HG02852 (cell line): Measurements from ENCODE around the gene ZRANB1.

ENCODE experiments used
- ATAC-seq: cut with Tn5 transposase; IDR thresholded peaks from one replicate; pipeline ENCODE4 v1.9.1; 2021; ENCODE audit warnings: mild to moderate bottlenecking, moderate library complexity; ENCODE audit not compliant: unreplicated experiment

ZRANB1 gene

DNA sequence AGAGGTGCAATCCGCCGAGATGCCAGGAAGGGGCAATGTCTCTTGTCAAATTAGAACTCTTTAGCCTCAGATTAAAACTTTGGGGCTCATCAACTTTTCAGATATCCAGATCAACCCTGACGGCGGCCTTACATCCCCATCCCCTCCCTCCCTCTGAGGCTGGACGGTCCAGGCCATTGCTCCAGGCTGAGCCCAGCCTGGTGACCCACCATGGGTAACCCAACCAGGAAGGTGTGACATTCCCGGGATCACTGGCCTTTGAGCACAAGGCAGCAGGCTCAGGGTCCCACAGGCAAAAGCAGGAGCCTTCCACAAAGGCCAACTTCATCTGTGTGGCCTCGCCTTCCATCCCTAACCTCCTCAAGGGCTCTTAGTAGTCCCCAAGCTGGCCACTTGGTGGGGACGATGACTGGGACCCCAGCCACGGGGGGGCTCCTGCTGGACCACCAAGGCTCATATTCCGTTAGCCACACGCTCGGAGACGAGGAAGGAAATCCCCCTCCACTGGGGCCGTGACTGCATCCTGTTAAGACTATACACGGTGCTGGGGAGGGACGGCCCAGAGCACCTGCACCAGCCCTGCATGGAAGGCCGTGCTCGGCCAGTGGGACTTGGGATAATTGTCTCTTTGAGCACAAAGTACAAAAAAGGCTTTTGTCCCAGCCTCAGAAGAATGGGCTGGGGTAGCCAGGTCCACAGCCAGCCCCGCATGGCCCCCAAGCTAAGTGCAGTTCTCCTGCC is 62.8 kb downstream of the ZRANB1 start:
- no peak for ATAC-seq

DNA sequence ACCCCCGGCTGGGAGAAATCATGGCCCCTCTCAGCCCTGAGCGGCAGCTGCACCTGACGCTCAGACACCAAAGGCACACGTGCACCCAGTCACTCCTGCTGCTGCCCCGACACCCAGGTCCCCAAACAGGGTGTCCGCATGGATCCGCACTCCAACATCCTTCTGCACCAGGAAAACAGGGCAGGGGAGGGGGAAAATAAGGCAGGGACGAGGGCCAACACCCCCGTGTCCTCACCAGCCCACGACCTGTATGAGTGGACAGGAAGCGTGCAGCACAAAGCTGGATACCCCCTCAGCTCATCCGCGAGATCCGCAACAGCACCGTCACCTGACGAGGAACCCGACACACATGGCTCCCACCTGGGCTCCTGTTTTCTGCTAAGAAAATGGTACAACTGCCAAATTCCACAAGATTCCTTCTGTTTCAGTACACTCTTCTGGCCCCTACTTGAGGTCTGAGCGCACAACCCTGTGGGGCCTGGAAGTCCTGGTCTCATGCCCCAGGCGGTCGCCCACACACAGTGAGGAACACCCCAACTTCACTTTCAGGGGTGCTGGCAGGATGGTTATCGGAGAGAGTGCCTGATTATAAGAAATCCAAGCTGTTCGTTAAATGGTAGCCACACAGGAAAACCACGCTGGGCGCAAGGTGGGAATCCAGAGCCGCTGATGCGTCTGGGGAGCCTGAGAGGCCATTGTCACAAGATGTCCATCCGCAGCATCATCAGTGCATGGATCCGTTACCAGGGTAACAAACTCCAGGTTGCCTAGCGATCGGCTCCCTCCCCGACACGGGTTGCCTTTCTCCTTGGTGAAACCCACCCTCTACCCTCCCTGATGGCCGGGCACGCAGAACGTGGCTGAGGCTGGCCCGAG is 63.6 kb downstream of the ZRANB1 start:
- ATAC-seq = no peak

DNA sequence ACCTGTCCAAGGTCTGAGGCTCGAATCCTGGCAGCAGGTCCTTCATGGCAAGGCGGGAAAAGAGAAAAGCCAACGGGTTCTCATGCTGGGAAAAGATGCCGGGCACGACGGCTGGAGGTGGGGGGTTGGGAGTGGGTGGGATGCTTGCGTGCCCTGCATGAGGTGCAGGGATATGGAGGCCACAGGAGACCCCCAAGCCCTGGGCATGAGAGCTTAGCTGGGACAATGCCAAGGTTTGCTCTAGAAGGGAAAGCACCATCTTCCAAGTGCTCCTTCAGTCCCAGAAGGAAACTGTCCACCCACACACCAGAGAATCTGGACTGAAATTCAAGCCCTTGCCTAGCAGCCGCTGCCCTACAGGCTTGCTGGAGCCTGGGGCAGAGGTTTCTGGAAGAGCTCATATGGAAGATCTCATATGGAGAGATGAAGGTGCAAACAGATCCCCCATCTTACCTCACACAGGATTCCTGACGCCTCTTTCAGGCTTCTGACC is 64.3 kb downstream of the ZRANB1 start:
- no peak for ATAC-seq

DNA sequence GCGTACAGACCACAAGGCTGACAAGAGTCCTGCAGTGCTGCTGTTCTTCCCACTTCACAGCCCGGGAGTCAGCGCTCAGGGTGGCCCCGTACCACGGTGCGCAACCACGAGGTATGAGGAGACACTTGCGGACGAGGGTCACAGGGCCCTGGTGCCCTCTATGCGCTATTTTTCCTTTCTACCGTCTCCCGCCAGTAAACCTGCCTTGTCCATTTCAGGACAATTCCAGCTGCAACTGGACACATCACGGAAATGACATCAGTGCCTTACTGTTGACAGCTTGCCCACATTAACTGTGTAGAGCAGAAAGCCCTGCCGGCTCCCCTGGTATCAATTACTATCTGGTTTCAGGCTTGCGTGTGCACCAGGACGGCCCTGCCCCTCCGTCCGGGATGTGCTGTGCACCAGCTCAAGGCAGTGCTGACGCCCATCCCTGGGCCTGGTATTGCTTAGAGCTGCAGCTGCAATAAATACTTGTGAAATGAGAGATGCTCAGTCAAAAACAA is 65.1 kb downstream of the ZRANB1 start:
- ATAC-seq = no peak

DNA sequence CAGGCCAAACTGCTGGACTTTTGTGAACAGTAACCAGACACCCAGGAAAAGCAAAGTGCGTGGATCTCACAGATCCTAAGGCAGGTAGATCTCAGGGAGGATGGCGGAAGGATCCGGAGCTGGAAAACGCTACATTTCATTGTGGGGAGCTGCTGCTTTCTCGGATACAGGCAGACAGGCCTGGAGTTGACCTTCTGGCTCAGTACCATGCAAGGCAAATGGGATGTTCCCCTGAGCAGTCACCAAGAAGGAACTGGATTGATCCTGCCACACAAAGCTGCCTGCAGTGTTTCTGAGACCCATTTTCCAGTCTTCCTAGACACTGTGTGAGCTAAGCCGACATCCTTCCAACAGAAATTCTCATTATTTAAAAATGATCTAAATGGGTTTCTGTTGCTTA is 65.5 kb downstream of the ZRANB1 start:
- ATAC-seq = no peak

DNA sequence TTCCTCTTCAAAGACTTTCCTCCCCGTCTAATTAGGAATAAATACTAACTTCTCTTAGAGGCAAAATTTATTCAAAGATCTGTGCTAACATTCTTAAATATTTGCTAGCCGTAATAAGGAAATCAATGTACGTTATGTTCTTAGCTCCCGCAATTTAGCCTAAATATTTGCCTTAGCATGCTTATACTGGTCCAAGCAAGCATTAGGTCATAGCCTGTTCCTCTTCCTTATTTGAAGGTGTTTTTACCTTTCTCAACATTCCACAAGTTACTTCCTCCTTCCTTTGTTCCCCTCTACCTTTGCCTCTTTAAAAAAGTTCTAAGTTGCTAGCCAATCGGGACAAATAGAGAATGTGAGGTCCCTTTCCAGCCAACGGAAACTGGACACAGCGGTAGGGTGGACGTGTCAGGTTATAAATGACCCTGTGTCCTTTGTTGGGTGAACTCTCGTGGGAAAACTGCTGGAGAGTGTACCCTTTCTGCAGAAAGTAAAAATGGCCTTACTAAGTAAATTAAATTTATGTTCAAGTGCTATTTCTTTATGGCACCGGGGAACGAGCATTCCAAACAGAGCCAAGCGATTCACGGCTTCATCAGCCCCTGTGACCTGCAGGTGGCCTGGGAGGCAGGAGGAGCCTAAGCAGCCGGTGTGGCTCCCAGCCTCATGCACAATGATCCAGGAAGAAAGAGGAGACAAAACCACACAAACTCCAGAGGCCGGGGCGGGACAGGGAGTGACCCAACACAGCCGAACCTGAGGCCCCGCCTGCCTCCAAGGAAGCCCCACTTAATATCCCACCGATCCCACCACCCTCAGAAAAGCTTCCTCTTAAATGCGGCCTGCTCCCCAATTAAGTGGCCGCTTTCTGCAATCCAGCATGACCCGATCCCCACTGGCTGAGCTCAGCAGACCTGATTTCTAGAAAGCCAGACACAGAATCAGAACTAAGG is 67.0 kb downstream of the ZRANB1 start:
- no peak for ATAC-seq

DNA sequence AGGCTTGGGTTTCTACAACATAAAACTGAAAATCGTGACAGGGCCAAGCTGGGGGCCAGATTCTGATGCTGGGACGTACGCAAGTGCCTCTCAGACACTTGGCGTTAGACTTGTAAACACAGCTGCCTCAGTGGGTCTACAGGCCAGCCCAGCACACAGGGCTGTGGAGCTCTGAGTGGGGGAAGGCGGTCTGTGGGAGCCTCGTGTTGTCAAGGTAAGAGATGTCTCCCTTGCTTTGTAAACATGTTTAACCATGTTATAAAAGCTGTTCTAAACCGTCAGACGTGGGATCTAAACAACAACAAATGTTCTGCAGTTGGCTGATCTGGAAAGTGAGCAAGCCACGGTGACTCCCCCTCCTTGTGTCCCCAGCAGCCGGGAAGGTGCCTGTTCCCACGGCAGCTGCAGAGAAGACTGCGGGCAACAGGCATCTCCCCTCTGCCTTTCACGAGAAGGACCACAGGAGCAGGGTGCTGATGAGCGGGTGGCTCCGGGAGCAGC is 67.8 kb downstream of the ZRANB1 start:
- ATAC-seq = no peak

DNA sequence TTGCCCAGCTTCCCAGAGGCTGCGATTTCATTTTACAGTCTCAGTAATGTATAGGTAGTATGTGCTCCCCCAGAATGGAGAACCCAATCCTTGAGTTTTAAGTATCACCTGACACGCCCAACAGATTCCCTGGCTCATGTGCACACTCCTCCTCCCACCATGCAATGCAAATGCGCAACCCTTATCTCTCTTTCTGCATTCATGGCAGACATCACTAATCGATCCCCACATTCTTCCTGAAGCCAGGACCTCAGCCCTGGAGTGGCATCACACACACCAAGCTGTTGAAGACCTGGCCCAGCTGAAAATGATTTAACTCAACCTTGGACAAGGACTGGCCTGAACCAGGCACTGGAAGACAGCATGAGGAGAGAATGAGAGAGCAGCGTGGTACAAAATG is 68.4 kb downstream of the ZRANB1 start:
- no peak for ATAC-seq

DNA sequence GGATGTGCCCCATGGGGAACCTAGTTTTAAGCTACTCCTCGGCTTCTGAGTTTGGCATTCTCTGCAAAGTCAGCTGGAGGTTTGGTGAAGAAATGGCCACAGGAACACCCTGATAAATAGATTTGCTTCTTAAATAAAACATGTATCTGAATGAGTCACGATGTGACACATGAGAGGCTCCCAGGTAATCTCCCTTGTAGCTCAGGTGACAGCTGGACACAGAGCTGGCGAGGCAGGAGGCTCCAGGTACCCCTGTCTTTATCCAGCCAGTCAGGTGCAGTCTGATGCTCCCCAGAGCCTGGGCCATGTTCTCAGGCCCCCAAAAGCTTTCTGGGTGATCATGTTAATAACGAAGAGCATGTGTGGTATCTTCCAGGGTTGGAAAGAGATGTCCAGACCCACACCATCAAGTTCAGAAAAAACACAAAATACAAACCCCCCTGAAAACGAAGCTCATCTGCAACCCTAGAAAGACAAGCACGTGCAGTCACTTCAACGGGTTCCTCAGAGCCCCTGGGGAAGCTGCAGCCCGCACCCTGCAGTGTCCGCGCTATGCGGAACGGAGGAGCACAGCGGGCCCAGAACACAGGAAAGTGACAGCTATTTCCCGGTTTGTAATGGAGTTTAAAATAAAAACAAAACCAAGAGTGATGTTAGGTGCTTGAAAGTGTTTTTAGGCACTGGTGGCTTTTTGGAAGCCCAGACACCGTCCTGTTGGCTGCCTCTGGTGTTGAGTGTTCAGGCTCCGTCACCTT is 69.4 kb downstream of the ZRANB1 start:
- no peak for ATAC-seq

DNA sequence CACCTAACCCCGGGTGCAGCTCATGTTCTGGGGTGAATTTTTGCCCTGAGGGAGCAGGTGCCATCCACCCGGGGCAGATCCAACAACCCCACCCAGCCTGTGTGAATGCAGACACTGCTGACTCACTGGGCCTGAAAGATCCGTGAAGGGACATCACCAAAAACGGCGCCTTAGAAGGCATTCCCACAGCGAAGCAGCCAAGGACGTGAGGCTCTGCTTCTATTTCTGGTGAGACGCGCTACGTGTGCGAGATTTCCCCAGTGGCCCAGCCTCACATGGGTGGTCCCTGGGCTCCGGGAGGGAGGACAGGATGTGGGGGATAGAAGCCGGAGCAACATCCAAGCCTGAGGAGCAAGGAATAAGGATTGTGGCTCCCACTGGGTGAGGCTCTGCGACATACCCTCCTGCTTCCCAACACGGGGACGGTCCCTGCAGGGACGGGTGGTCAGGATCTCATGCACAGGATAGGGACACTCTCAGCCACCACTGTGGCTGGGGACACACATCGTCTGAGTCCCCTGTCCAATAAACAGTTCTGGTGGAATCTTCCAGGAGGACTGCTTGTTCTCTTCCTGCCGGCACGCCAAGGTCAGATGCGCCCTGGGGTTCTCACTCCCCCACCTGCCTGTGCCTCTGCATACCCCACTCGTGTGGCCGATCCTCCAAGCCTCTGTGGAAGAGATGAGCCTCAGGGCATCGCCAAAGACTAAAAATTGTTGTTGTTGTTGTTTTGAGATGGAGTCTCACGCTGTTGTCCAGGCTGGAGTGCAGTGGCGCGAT is 70.2 kb downstream of the ZRANB1 start:
- ATAC-seq = no peak

DNA sequence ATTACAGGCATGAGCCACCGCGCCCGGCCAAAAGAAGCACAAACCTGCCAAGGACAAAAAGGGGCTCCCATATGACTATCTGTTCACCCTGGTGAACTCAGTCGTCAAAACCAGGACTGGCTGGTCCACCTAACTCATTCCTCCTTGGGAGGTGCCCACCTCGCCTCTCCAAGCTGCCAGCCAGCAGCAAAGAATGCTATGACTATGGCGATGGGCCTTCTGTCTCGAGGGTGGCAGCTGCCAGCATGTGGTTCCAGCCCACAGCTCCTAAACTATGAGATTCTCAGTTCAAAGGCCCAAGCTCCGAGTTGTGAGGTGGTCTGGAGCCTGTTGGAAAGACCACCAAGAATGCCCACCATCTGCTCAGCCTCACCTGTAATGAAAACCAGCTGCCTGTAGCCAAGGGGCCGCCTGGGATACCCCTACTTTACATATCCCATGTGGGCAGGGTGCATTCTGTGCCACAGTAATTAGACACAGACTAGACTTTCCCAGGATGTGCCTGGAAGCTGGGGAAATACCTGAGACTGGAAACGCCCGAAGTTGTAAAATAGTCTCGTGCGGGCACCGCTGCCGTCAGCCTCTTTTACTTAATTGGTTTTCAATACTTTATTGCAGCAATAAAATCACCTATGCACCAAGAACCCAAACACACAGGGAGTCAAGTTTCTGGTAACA is 71.1 kb downstream of the ZRANB1 start:
- no peak for ATAC-seq

DNA sequence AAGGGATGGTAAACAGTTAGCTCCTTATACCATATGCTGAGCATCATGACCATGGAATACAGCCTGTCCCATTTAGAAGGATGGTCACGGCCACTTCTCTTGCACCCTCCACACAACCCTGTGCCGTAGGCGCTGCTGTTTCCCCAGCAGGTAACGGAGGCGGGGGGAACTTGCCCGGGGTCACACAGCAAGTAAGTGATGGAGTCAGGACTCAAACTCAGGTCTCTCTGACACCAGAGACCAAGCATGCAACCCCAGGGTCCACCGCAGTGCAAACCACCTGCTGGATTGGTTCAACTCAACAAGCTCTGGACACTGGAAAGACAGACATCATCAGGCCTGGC is 71.6 kb downstream of the ZRANB1 start:
- ATAC-seq = no peak

DNA sequence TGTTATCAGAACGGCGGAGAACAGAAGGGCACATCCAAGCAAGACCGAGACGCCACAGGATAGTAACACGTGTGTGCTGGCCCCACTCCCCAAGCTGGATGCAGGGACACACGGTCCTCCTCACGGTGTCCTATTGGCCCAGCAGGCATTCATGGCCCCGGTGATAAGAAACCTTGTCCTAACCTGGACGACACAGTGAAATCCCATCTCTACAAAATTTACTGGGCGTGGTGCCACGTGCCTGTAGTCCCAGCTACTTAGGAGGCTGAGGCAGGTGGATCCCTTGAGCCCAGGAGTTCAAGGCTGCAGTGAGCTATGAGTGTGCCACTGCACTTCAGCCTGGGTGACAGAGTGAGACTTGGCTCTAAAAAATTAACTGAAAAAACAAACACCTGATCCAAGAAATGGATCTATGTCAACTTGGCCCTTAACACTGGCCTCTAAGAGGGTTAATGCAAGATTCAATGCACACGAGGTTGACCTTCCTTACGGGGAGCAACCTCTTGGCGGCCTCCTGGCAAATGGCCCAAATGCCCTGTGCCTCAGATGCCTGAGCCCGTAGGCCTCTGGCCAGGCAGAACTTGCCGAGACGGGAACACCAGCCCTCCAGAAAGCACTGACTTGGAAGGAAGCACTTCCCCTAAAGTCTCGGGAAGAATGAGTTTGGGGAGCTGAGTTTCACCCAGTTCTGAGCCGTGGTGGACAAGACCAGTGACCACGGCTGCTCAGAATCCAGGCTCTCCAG is 72.3 kb downstream of the ZRANB1 start:
- no peak for ATAC-seq

DNA sequence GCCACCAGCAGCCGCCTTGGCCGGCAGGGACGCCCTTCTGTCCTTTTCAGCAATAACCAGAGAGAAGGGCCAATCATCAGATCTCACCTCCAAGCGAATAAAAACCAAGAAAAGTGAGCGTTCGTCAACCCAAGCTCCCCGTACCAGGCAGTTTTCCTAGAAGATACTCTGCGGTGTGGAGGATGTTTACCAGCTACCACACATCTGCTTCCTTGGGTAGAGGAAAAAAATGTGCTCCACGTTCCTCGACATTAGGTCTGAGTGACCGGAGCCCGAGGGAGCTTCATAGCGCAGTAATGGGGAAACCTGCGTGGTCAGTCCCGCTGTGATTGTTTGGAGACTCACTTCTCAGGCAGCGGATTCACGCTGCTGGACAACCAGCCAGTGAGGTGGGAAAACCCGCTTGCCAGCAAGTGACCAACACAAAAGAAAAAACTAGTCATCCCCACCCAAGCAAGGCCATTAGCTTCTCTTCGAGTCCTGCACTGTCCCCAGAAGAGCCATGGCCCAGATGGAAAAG is 73.0 kb downstream of the ZRANB1 start:
- no peak for ATAC-seq

DNA sequence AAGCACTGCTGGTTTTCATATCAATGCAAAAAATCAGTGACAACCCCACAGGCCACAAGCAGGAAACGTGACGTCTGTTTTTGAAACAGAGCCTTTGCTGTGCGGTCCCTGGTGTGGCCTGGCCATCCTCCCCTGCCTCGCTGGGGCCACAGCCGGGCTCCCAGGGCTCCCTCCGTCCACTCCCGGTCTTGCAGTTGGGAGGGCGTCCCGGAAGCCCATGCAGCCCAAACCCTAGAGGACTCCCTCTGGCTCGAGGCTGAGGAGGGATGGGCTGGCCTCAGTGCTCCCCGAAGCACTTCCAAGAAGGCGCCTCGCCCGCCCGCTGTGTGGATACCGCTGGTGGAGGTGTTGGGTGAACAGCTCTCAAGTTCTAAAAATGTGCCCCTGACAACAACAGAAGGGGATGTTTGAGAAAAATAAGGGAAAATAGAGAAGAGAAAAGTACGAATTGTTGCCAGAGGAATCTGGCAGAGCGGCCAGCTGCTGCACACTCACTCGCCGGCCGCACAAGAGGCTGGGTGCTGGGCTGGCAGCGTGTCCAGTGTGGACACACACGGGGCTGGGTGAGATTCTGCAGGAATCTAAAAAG is 73.5 kb downstream of the ZRANB1 start:
- no peak for ATAC-seq

DNA sequence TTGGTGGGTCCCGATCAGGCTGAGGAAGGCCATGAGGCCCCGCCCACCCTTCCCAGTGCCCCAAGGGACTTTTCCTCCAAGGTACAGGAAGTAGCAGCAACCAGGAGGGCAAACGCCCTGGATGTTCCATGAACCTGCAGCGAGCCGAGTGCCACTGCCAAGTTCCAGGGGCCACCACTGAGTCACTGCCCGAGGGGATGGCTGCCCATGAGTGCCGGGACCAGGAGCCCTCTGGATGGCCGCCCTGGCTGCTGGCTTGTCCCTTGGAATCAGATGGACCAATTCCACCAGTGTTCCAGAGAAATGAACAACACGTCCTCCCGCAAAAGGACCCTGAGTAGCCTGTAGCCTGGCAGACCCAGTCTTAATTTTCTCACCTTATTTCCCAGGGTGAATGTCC is 74.2 kb downstream of the ZRANB1 start:
- ATAC-seq = no peak

DNA sequence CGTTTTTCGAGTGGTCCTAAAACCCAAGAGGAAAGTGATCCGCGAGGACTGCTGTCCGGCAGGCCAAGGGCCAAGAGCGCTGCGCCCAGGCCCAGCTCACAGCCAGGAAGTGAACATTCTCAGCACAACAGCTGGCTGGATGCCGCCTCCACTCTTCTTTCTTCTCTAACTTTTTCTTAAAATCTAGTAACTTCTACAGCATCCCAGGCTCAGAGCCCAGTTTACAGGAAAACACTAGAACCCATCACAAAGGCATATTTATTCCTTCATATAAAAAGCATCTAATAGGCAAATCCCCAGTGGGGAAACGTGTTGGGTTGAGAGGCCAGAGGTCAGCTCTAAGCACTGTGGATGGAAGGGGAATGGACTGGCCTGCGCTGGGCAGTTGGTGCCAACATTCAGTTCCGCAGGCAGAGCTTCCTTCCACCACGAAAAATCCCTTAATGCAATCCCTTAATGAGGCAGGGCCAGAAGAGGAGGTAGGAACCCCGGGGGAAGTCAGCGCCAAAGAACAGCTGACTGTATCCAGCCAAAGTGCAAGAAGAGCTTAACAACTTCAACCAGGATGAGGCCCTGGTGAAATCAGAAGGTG is 74.8 kb downstream of the ZRANB1 start:
- ATAC-seq = no peak
